Esophagus muscularis mucosa (tissue), 3 donors: ENCODE results near the gene POLRMT.

Experiments used
- CTCF ChIP-seq, 3 experiments: fragments of 200-600 bp in 2 of 3; fragments of 450-650 bp in 1 of 3; sonication (generic) in 2 of 3; IDR thresholded peaks; one replicate each; pipeline ENCODE4 v1.5.1; 2017 to 2019; ENCODE audit warnings: antibody characterized with exemption in 3 of 3, mild to moderate bottlenecking in 2 of 3, moderate library complexity in 1 of 3
- POLR2AphosphoS5 ChIP-seq, 2 donors: sonication (generic); formaldehyde crosslinking; IDR thresholded peaks; one replicate each; pipeline ENCODE4 v1.6.1; 2017; ENCODE audit warnings: antibody characterized with exemption in 2 of 2

GRCh38 chr19:622666-623065 is 10.7 kb downstream of the POLRMT start:
- TF ChIP-seq CTCF (IDR thresholded peaks at IDR 0.05), result no peak
- no peak for TF ChIP-seq POLR2AphosphoS5 (IDR thresholded peaks at IDR 0.05)
